GM12878 (cell line): Measurements from ENCODE around the gene JAML. TPM values are rescaled to one million over a fixed set of nuclear protein-coding genes. Genes with fewer than 3 reads are reported as not detected.
A peak's percentile ranks its signal among the peaks of the same experiment; 100 is the strongest.

Experiments
- BCL3 ChIP-seq: IDR thresholded peaks from 2 replicates; pipeline ENCODE4 v1.6.1; 2011; ENCODE audit warnings: borderline replicate concordance, low read depth, mild to moderate bottlenecking, moderate library complexity, low read length; ENCODE audit not compliant: insufficient read depth, poor library complexity, severe bottlenecking
- CBX3 ChIP-seq: fragments of 200-600 bp; sonication (generic); IDR thresholded peaks from 2 replicates; pipeline ENCODE4 v1.6.1; 2016; ENCODE audit warnings: low read depth, borderline replicate concordance
- IKZF1 ChIP-seq: fragments of 450-650 bp; conservative IDR thresholded peaks from 2 replicates; pipeline ENCODE4 v1.6.1; 2017; ENCODE audit warnings: antibody characterized with exemption, mild to moderate bottlenecking
- IRF3 ChIP-seq: fragments of 450-650 bp; IDR thresholded peaks from 2 replicates; pipeline ENCODE4 v1.6.1; 2014; ENCODE audit warnings: mild to moderate bottlenecking
- SMARCA5 ChIP-seq: fragments of 450-650 bp; IDR thresholded peaks from 2 replicates; pipeline ENCODE4 v1.6.1; 2017; ENCODE audit warnings: mild to moderate bottlenecking
- SMC3 ChIP-seq: IDR thresholded peaks from 2 replicates; pipeline ENCODE4 v1.6.1; 2011; ENCODE audit warnings: low read length, improper control_type of control experiment, borderline replicate concordance
- SREBF2 ChIP-seq: IDR thresholded peaks from 2 replicates; pipeline ENCODE4 v1.6.1; 2012; ENCODE audit warnings: mild to moderate bottlenecking, low read length
- polyA plus RNA-seq, 11 experiments: library from polyadenylated mRNA; depleted of rRNA in 4 of 11; unstranded in 6 of 11; stranded (reverse) in 5 of 11; fragments of >200 nt; fragmentation: Nextera tagmentation in 4 of 11; fragmentation: Illumina TruSeq in 1 of 11; extraction: Ambion mirVana in 4 of 11; extraction: Trizol in 1 of 11; gene quantifications; 1 replicate in 1 of 11; 2 replicates in 10 of 11; pipeline versions ENCODE4 v1.2.1 to v1.2.3, GENCODE V29; 2011 to 2016; ENCODE audit warnings: inconsistent platforms in 2 of 11, missing spikeins in 2 of 11, low read depth in 1 of 11
- total RNA-seq, 4 experiments: library from RNA; depleted of rRNA in 3 of 4; stranded (reverse); fragments of >200 nt in 3 of 4; fragmentation: Illumina TruSeq in 1 of 4; extraction: Trizol in 1 of 4; gene quantifications; 2 replicates each; pipeline versions ENCODE4 v1.2.1 to v1.2.3, GENCODE V29; 2013 to 2021
- TF ChIP-seq, protein P1 (sequence below): fragments of 450-650 bp; IDR thresholded peaks from 2 replicates; pipeline ENCODE4 v1.6.1; 2017; ENCODE audit warnings: mild to moderate bottlenecking, low read depth, inconsistent platforms; ENCODE audit not compliant: poor library complexity, severe bottlenecking
- TF ChIP-seq, protein P2 (sequence below): IDR thresholded peaks from 2 replicates; pipeline ENCODE4 v1.6.1; 2011; ENCODE audit warnings: mild to moderate bottlenecking, low read depth, low read length, moderate library complexity; ENCODE audit not compliant: insufficient replicate concordance

JAML gene
- total and polyA plus RNA-seq, 10 of the 15 experiments (the other 5 are each of a cell fraction or from before 2014, with no cell fraction given) = 0.60 to 8.1 (median 3.5) TPM

DNA sequence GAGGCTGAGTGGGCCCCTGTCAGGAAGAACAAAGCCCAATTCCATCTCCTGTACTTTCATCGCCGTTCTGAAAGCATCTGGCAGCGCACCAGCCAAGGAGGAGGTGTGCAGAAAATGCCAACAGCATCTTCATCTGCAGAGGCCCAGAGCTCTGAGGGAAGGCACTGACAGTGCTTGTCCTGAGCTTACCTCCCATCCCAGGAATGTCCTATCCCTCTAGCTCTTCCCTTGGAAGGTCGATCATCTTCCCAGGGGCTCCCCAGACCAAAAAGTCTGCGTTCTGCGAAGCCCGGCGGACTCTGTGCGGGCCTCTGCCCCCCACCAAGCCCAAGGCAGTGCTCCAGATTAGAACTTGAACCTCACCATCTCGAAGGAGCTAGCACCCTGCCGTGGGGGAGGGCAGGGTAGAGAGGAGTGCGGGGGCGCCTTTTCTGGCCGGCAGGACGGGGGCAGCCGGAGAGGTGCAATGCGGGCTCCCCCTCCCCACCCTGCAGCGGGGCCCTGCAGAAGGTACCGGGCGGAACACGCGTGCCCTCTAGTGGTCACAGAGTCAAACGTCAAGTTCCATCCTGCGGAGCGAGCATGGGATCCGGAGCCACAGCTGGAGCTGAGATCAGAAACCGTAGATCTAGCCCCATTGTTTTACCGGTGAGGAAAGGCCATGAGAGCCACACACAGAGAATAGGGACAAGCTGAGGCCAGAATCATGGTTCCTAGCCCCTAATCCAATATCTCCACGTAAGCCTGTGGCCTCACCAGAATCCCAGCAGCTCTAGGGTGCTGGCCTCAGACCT lies 53.3 kb downstream of the JAML start (continued):
- no peak for TF ChIP-seq BCL3
- 0 out of 2 replicates have a peak, but pooled peaks have one; percentile 50 for TF ChIP-seq SMARCA5
- no peak for TF ChIP-seq CBX3
- TF ChIP-seq SREBF2 = no peak
- 0 out of 2 replicates have a peak, but pooled peaks have one; percentile 13 for TF ChIP-seq IKZF1
- TF ChIP-seq, protein P1, sequence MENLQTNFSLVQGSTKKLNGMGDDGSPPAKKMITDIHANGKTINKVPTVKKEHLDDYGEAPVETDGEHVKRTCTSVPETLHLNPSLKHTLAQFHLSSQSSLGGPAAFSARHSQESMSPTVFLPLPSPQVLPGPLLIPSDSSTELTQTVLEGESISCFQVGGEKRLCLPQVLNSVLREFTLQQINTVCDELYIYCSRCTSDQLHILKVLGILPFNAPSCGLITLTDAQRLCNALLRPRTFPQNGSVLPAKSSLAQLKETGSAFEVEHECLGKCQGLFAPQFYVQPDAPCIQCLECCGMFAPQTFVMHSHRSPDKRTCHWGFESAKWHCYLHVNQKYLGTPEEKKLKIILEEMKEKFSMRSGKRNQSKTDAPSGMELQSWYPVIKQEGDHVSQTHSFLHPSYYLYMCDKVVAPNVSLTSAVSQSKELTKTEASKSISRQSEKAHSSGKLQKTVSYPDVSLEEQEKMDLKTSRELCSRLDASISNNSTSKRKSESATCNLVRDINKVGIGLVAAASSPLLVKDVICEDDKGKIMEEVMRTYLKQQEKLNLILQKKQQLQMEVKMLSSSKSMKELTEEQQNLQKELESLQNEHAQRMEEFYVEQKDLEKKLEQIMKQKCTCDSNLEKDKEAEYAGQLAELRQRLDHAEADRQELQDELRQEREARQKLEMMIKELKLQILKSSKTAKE = no peak
- TF ChIP-seq SMC3 = peak; percentile 80
- TF ChIP-seq, protein P2, sequence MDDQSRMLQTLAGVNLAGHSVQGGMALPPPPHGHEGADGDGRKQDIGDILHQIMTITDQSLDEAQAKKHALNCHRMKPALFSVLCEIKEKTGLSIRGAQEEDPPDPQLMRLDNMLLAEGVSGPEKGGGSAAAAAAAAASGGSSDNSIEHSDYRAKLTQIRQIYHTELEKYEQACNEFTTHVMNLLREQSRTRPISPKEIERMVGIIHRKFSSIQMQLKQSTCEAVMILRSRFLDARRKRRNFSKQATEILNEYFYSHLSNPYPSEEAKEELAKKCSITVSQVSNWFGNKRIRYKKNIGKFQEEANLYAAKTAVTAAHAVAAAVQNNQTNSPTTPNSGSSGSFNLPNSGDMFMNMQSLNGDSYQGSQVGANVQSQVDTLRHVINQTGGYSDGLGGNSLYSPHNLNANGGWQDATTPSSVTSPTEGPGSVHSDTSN = no peak
- no peak for TF ChIP-seq IRF3
